ENCODE measurements around the gene PER1.

Gene PER1

DNA sequence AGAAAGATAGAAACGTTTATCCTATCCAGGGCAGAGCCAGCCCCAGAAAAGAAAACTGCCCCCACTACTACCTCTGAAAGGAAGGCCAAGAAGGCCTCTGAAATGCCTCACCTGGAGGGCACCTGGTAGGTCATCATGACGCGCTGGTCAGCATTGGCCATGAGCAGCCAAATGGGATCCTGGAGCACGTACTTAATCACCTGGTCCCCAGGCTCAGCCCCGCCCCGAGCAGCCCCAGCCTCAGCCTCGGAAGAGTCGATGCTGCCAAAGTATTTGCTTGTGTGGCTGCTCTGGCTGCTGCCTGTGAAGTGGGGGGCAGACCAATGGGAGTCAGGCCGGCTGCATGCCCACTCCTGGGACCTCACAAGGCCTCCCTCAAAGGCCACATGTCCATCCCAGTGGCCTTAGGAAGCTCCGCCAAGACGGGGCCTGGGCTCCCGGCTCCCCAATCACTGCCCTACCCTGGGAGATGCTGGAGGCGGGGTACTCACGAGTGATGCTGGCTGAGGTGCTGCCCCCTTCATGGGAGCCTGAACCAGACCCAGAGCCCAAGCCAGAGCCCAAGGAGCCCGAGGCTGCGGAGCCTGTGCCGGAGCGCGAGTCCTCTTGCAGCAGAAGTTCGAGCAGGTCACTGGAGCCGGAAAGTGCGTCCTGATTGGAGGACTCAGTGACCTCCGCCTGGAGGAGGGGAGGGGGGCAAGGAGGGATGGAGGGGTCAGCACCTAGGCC is 9.9 kb downstream of the PER1 start:
- Histone ChIP-seq H3K27ac (ENCODE audit: low read depth, low read length) (no peak overlapping the region), H3K4me1 (ENCODE audit: insufficient read depth, low read length) (peaks cover 16% of the 10 kb centered on the region)

DNA sequence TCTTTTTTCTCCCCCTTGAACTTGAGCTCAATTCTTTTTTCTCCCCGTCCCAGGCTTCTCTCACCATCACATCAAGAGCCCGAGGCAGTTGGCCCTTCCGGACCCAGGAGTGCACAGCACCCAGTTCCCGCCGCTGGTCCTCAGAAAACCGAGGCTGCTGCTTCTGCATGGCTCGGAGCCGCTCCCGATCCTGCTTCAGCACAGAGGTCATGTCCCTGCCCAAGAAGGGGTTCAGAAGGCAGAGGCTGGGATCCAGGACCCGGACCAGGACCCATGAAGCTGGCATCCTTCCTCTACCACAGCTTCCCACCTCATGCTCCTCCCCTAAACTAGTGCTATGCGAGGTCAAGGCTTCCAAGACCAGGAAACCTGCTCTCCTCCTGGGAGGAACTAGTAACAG is 10.5 kb downstream of the PER1 start:
- no peaks in the 10 kb centered on the region for H3K9me3 ChIP-seq (ENCODE audit: low read length)
- no peak overlapping the region for H3K4me3 ChIP-seq (ENCODE audit: low read depth in 1 of 2, low read length in 2 of 2)
- H3K27me3 ChIP-seq (ENCODE audit: control insufficient read depth in 1 of 2, insufficient read depth in 2 of 2, low read length in 2 of 2) = no peaks in the 10 kb centered on the region
- H3K27ac ChIP-seq (ENCODE audit: low read depth, low read length) = no peak overlapping the region
- H3K36me3 ChIP-seq (ENCODE audit: insufficient read depth, low read length) = peaks cover 74% of the 10 kb centered on the region
- H3K9ac ChIP-seq (ENCODE audit: low read length) = no peak overlapping the region
- H3K4me1 ChIP-seq (ENCODE audit: insufficient read depth, low read length) = peaks cover 16% of the 10 kb centered on the region

More for the DNA sequence above, 9.9 kb downstream of the PER1 start:
- Histone ChIP-seq H3K27me3 (ENCODE audit: control insufficient read depth in 1 of 2, insufficient read depth in 2 of 2, low read length in 2 of 2) (no peaks in the 10 kb centered on the region), H3K9me3 (ENCODE audit: low read length) (no peaks in the 10 kb centered on the region), H3K9ac (ENCODE audit: low read length) (no peak overlapping the region), H3K36me3 (ENCODE audit: insufficient read depth, low read length) (peaks cover 80% of the 10 kb centered on the region), H3K4me3 (ENCODE audit: low read depth in 1 of 2, low read length in 2 of 2) (no peak overlapping the region)

GRCh38 chr17:8141045-8141444 is 11.2 kb downstream of the PER1 start:
- Histone ChIP-seq H3K27ac (ENCODE audit: low read depth, low read length) (no peak overlapping the region), H3K36me3 (ENCODE audit: insufficient read depth, low read length) (peaks cover 67% of the 10 kb centered on the region), H3K9ac (ENCODE audit: low read length) (no peak overlapping the region), H3K4me3 (ENCODE audit: low read depth in 1 of 2, low read length in 2 of 2) (no peak overlapping the region), H3K9me3 (ENCODE audit: low read length) (no peaks in the 10 kb centered on the region), H3K4me1 (ENCODE audit: insufficient read depth, low read length) (peaks cover 16% of the 10 kb centered on the region), H3K27me3 (ENCODE audit: control insufficient read depth in 1 of 2, insufficient read depth in 2 of 2, low read length in 2 of 2) (no peaks in the 10 kb centered on the region)

DNA sequence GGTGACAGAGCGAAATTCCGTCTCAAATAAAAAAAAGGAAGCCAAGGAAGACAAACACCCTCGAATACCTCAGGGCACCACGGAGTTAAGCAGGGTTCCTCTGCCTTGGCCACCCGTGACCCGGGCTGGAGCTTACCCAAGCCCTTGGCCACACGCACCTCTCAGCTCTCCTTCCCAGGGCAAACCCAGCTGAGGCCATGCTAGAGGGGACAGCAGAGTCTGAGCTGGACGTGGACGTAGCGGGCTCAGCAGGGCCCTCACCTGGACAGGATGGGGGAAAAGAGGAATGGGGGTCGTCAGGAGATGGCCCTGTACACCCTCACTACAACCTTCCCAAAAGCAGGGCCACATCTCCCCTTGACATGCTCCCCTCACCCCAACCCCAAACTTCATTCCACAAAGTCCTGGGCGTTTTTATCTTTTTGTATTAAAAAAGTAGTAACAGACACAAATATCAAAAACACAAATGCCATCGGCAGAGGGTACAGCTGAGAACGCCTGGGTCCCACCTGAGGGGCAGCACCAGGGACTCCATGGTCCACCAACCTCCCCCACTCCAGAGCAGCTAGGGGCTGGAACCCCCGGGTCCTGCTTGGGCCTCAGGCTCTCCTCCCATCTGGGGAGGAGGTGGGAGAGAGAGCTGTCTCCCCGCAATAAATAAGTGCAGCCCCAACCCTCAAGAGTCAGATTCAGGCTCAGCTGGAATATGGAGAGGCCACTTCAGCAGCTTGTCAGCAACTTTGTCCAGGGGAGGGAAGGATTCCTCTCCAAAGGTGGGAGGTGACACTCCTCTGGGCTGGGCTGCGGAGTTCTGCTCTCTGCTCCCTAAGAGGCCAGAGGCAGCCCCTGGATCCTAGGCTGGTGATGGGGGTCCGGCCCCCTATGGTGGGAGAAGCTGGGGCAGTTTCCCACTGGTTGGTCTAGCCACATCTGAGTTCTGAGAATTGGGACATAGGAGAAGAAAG is 11.9 kb downstream of the PER1 start:
- H3K4me3 ChIP-seq (ENCODE audit: low read depth in 1 of 2, low read length in 2 of 2) = no peak overlapping the region
- no peaks in the 10 kb centered on the region for H3K9me3 ChIP-seq (ENCODE audit: low read length)
- peaks cover 60% of the 10 kb centered on the region for H3K36me3 ChIP-seq (ENCODE audit: insufficient read depth, low read length)
- no peak overlapping the region for H3K9ac ChIP-seq (ENCODE audit: low read length)
- peak overlapping the region; percentile 53 for H3K27ac ChIP-seq (ENCODE audit: low read depth, low read length)
- H3K4me1 ChIP-seq (ENCODE audit: insufficient read depth, low read length) = peaks cover 16% of the 10 kb centered on the region
- H3K27me3 ChIP-seq (ENCODE audit: control insufficient read depth in 1 of 2, insufficient read depth in 2 of 2, low read length in 2 of 2) = no peaks in the 10 kb centered on the region

DNA sequence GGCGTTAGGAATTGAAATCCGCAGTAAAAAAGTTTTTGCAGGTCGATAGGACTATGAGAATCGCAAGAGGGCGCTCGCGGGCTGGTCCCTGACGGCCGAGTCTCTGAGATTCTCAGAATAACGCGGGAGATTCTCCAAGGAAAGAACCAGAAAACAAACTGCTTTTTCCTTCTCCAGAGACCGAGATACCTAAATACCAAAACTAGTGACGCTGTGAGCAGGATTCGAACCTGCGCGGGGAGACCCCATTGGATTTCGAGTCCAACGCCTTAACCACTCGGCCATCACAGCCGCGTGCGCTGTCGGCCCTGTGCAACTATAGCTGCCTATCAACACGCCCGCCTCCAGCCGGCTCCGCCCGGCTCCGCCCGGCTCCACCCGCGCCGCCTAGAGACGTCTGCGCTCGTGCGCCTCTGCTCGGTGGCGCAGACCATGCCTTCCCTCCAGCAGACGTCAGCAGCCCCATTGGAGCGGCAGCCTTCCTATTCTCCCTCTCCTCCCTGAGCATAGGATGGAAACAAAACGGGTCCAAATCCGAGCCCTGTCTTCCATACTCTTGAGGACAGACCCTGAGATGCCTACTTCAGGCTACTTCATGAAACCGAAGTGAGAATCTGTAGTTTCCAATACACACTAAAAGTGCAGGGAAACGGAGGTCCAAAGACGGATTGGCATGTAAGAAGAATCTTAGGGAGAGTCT is 13.4 kb downstream of the PER1 start:
- Histone ChIP-seq H3K27ac (ENCODE audit: low read depth, low read length) (peak overlapping the region; percentile 87), H3K9me3 (ENCODE audit: low read length) (no peaks in the 10 kb centered on the region), H3K36me3 (ENCODE audit: insufficient read depth, low read length) (peaks cover 45% of the 10 kb centered on the region), H3K4me3 (ENCODE audit: low read depth in 1 of 2, low read length in 2 of 2) (peak overlapping the region in 1 of 2 donors; percentile 39), H3K4me1 (ENCODE audit: insufficient read depth, low read length) (peaks cover 16% of the 10 kb centered on the region), H3K9ac (ENCODE audit: low read length) (peak overlapping the region; percentile 47), H3K27me3 (ENCODE audit: control insufficient read depth in 1 of 2, insufficient read depth in 2 of 2, low read length in 2 of 2) (no peaks in the 10 kb centered on the region)

- Histone ChIP-seq H3K4me1 (ENCODE audit: insufficient read depth, low read length) (peaks cover 16% of the 10 kb centered on the region), H3K9ac (ENCODE audit: low read length) (peak overlapping the region; percentile 32), H3K27me3 (ENCODE audit: control insufficient read depth in 1 of 2, insufficient read depth in 2 of 2, low read length in 2 of 2) (no peaks in the 10 kb centered on the region), H3K27ac (ENCODE audit: low read depth, low read length) (peak overlapping the region; percentile 87), H3K9me3 (ENCODE audit: low read length) (no peaks in the 10 kb centered on the region), H3K4me3 (ENCODE audit: low read depth in 1 of 2, low read length in 2 of 2) (peak overlapping the region in 1 of 2 donors; percentile 12), H3K36me3 (ENCODE audit: insufficient read depth, low read length) (peaks cover 40% of the 10 kb centered on the region)
These were observed 13.9 kb downstream of the PER1 start for GRCh38 chr17:8138374-8138671.

GRCh38 chr17:8137645-8138373 is 14.4 kb downstream of the PER1 start:
- H3K4me1 ChIP-seq (ENCODE audit: insufficient read depth, low read length) = peaks cover 16% of the 10 kb centered on the region
- peak overlapping the region in 1 of 2 donors; percentile 12 for H3K4me3 ChIP-seq (ENCODE audit: low read depth in 1 of 2, low read length in 2 of 2)
- peaks cover 36% of the 10 kb centered on the region for H3K36me3 ChIP-seq (ENCODE audit: insufficient read depth, low read length)
- no peaks in the 10 kb centered on the region for H3K9me3 ChIP-seq (ENCODE audit: low read length)
- H3K9ac ChIP-seq (ENCODE audit: low read length) = peak overlapping the region; percentile 32
- H3K27ac ChIP-seq (ENCODE audit: low read depth, low read length) = peak overlapping the region; percentile 87
- no peaks in the 10 kb centered on the region for H3K27me3 ChIP-seq (ENCODE audit: control insufficient read depth in 1 of 2, insufficient read depth in 2 of 2, low read length in 2 of 2)

GRCh38 chr17:8133941-8134340 is 18.3 kb downstream of the PER1 start:
- Histone ChIP-seq H3K9ac (ENCODE audit: low read length) (no peak overlapping the region), H3K9me3 (ENCODE audit: low read length) (no peaks in the 10 kb centered on the region), H3K27me3 (ENCODE audit: control insufficient read depth in 1 of 2, insufficient read depth in 2 of 2, low read length in 2 of 2) (peaks cover 0 to 5% of the 10 kb centered on the region in 2 donors), H3K36me3 (ENCODE audit: insufficient read depth, low read length) (no peaks in the 10 kb centered on the region), H3K4me1 (ENCODE audit: insufficient read depth, low read length) (peaks cover 10% of the 10 kb centered on the region), H3K27ac (ENCODE audit: low read depth, low read length) (no peak overlapping the region), H3K4me3 (ENCODE audit: low read depth in 1 of 2, low read length in 2 of 2) (no peak overlapping the region)

DNA sequence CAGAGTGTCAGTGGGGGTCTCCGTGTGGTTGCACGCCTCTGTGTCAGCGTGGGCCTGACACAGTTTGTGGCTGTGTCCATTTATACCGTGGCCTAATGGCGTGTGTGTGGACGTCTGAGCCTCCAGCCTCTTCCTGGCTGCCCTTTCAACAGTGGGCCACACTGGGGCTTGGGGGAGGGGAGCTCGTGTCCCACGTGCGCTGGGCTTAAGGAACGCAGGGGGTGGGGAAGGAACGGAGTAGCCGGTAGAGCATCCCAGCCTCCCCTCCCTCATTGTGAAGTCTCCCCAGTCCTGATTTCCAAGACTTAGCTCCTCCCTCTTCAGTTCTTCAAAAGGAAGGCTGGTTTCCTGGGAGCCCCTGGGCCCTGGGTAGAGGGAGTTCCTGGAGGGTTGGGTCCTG is 18.8 kb downstream of the PER1 start:
- Histone ChIP-seq H3K9me3 (ENCODE audit: low read length) (no peaks in the 10 kb centered on the region), H3K36me3 (ENCODE audit: insufficient read depth, low read length) (no peaks in the 10 kb centered on the region), H3K4me1 (ENCODE audit: insufficient read depth, low read length) (peaks cover 7% of the 10 kb centered on the region), H3K9ac (ENCODE audit: low read length) (no peak overlapping the region), H3K4me3 (ENCODE audit: low read depth in 1 of 2, low read length in 2 of 2) (no peak overlapping the region), H3K27ac (ENCODE audit: low read depth, low read length) (no peak overlapping the region), H3K27me3 (ENCODE audit: control insufficient read depth in 1 of 2, insufficient read depth in 2 of 2, low read length in 2 of 2) (peaks cover 0 to 5% of the 10 kb centered on the region in 2 donors)

- Histone ChIP-seq H3K9me3 (ENCODE audit: low read length) (no peaks in the 10 kb centered on the region), H3K27ac (ENCODE audit: low read depth, low read length) (no peak overlapping the region), H3K4me1 (ENCODE audit: insufficient read depth, low read length) (peaks cover 5% of the 10 kb centered on the region), H3K27me3 (ENCODE audit: control insufficient read depth in 1 of 2, insufficient read depth in 2 of 2, low read length in 2 of 2) (peaks cover 0 to 5% of the 10 kb centered on the region in 2 donors), H3K4me3 (ENCODE audit: low read depth in 1 of 2, low read length in 2 of 2) (no peak overlapping the region), H3K9ac (ENCODE audit: low read length) (no peak overlapping the region), H3K36me3 (ENCODE audit: insufficient read depth, low read length) (no peaks in the 10 kb centered on the region)
These were observed 20.3 kb downstream of the PER1 start for GRCh38 chr17:8131844-8132441.

Data from muscle layer of colon (tissue), 2 donors.